Ovary (tissue), 9 donors: ENCODE results near the gene CALCA. TPM values are rescaled to one million over a fixed set of nuclear protein-coding genes. Genes with fewer than 3 reads are reported as not detected.

Source experiments
- DNase-seq, 5 donors: peaks; one replicate each; pipeline ENCODE4 v3.0.0-alpha.2; 2019 to 2020
- H3K27ac ChIP-seq, 2 donors: fragments of 200-600 bp; one replicate each; pipeline versions ENCODE4 v1.5.1 to v1.8.0; 2019 to 2022
- H3K27me3 ChIP-seq: fragments of 200-600 bp; one replicate; pipeline ENCODE4 v1.8.0; 2022
- H3K36me3 ChIP-seq: fragments of 200-600 bp; sonication (generic); one replicate; pipeline ENCODE4 v1.5.1; 2019
- H3K4me1 ChIP-seq: one replicate; pipeline ENCODE4 v1.8.1; 2013; ENCODE audit warnings: mild to moderate bottlenecking, moderate library complexity; ENCODE audit not compliant: insufficient read depth
- H3K4me3 ChIP-seq: fragments of 200-600 bp; sonication (generic); one replicate; pipeline ENCODE4 v1.5.1; 2017
- H3K9me3 ChIP-seq, 2 donors: fragments of 200-600 bp in 1 of 2; sonication (generic) in 1 of 2; one replicate each; pipeline versions ENCODE4 v1.5.1 to v1.8.1; 2013 to 2019; ENCODE audit warnings: mild to moderate bottlenecking in 1 of 2, moderate library complexity in 1 of 2
- EP300 ChIP-seq: sonication (generic); formaldehyde crosslinking; IDR thresholded peaks from one replicate; pipeline ENCODE4 v1.6.1; 2017; ENCODE audit warnings: antibody characterized with exemption
- POLR2A ChIP-seq: fragments of 450-650 bp; IDR thresholded peaks from one replicate; pipeline ENCODE4 v1.6.1; 2017; ENCODE audit warnings: antibody characterized with exemption, mild to moderate bottlenecking, moderate library complexity
- WGBS, 3 donors: extraction: QIAGEN DNeasy Blood & Tissue Kit in 1 of 3; methylation state at CpG; one replicate each; pipeline versions ENCODE4 v1.1.5 to v1.1.7; 2013 to 2017; 5-methylcytosine and 5-hydroxymethylcytosine counted together
- intact Hi-C, 4 donors: fragments of 100-400 bp; cut with DNase I; formaldehyde crosslinking; loops; one replicate each; pipeline versions ENCODE4 v1.11.0 to v1.15.1; 2022 to 2023
- polyA plus RNA-seq, 2 donors: library from polyadenylated mRNA; stranded (reverse); fragments of 200-250 nt in 1 of 2; fragments of 350-450 nt in 1 of 2; fragmentation: Illumina TruSeq in 1 of 2; extraction: RNeasy Lipid Tissue Mini Kit (QIAGEN cat#74804) in 1 of 2; gene quantifications; one replicate each; pipeline ENCODE4 v1.2.3, GENCODE V29; 2013 to 2014
- total RNA-seq, 7 donors: library from RNA; depleted of rRNA in 2 of 7; stranded (reverse); fragments of >200 nt in 2 of 7; fragmentation: NEBNext Ultra II Directional in 3 of 7; extraction: Animal tissue kit (Norgen Biotek cat#: 25700) in 3 of 7; gene quantifications; one replicate each; pipeline versions ENCODE4 v1.1.0 to v1.2.4, GENCODE V29; 2016 to 2023
- TF ChIP-seq, protein P1 (sequence below), 3 donors: fragments of 450-650 bp in 2 of 3; fragments of 200-600 bp in 1 of 3; IDR thresholded peaks; one replicate each; pipeline versions ENCODE4 v1.5.1 to v1.8.0; 2016 to 2022; ENCODE audit warnings: antibody characterized with exemption in 3 of 3, mild to moderate bottlenecking in 1 of 3
- donor health status: DM: no; HTN: no; CAD: no; lungs with moderate emphysema.
- donor health status: DM: no; HTN: no; CAD: no.
- donor health status: Bipolar disorder and iron deficiency.
- donor health status: DM: yes; HTN: yes; CAD: no.
- donor health status: DM: no; HTN: no; CAD: no.
- donor health status: DM: yes; HTN: yes; CAD: no.

CALCA gene
- total and polyA plus RNA-seq, 9 donors: not detected

DNA sequence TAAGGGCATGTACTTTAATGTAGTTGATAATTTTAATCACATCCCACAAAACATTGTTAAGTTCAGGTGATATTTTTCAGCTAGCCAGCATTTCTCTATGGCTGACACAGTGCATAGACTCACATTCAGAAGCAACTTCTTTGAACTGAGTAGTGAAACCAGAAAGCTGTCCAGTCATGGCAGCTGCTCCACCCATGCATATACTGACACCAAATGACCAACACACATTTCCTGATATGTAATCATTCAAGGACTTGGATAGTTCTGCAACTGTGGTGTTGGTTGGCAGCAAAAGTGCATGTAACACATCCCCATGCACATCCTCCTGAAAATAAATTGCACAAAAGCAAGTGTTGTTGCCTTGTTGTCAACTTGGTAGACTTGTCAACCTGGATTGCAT, 39.7 kb downstream of the CALCA start:
- H3K27me3 ChIP-seq: no peaks in the 10 kb centered on the region
- intact Hi-C loops: no loop called here
- H3K27ac ChIP-seq: no peak overlapping the region
- no peak for TF ChIP-seq POLR2A
- TF ChIP-seq, protein P1, sequence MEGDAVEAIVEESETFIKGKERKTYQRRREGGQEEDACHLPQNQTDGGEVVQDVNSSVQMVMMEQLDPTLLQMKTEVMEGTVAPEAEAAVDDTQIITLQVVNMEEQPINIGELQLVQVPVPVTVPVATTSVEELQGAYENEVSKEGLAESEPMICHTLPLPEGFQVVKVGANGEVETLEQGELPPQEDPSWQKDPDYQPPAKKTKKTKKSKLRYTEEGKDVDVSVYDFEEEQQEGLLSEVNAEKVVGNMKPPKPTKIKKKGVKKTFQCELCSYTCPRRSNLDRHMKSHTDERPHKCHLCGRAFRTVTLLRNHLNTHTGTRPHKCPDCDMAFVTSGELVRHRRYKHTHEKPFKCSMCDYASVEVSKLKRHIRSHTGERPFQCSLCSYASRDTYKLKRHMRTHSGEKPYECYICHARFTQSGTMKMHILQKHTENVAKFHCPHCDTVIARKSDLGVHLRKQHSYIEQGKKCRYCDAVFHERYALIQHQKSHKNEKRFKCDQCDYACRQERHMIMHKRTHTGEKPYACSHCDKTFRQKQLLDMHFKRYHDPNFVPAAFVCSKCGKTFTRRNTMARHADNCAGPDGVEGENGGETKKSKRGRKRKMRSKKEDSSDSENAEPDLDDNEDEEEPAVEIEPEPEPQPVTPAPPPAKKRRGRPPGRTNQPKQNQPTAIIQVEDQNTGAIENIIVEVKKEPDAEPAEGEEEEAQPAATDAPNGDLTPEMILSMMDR (IDR thresholded peaks at IDR 0.05): no peak
- no peak for TF ChIP-seq EP300
- H3K4me3 ChIP-seq: no peak overlapping the region
- no peak for DNase-seq
- no peaks in the 10 kb centered on the region for H3K9me3 ChIP-seq
- no peaks in the 10 kb centered on the region for H3K36me3 ChIP-seq
- no peaks in the 10 kb centered on the region for H3K4me1 ChIP-seq

GRCh38 chr11:14930369-14930768, 41.8 kb downstream of the CALCA start:
- no peaks in the 10 kb centered on the region for H3K36me3 ChIP-seq
- DNase-seq: no peak
- intact Hi-C loops: no loop called here
- no peaks in the 10 kb centered on the region for H3K27me3 ChIP-seq
- no peaks in the 10 kb centered on the region for H3K4me1 ChIP-seq
- H3K4me3 ChIP-seq: no peak overlapping the region
- WGBS, 3 donors: 47 to 51% (median 49%) methylated on average over 2 of the region's 2 CpGs
- TF ChIP-seq, protein P1 (IDR thresholded peaks at IDR 0.05): no peak
- TF ChIP-seq EP300: no peak
- TF ChIP-seq POLR2A: no peak
- H3K27ac ChIP-seq: no peak overlapping the region
- no peaks in the 10 kb centered on the region for H3K9me3 ChIP-seq

DNA sequence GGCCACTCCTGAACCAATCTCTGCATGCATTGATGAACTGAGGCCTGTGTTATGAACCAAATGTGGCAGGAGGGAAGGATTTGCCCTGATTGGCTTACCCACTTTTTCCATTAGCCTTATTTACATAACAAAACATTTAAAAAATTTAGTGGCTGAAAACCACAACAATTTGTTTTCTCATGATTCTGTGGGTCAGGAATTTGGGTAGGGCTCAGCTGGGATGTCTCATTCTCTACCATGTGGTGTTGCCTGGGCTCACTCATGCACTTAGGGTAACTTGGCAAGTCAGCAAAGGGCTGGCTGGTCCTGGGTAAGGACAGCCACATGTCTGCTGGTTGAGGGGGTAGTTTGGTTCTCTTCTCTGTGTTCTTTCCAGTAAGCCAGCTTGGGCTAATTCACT, 45.0 kb downstream of the CALCA start:
- H3K9me3 ChIP-seq: no peaks in the 10 kb centered on the region
- DNase-seq: no peak
- no peak overlapping the region for H3K27ac ChIP-seq
- H3K36me3 ChIP-seq: no peaks in the 10 kb centered on the region
- no peaks in the 10 kb centered on the region for H3K4me1 ChIP-seq
- intact Hi-C loops: no loop called here
- no peak overlapping the region for H3K4me3 ChIP-seq
- no peaks in the 10 kb centered on the region for H3K27me3 ChIP-seq
- TF ChIP-seq, protein P1 (IDR thresholded peaks at IDR 0.05): no peak
- no peak for TF ChIP-seq POLR2A
- TF ChIP-seq EP300: no peak

DNA sequence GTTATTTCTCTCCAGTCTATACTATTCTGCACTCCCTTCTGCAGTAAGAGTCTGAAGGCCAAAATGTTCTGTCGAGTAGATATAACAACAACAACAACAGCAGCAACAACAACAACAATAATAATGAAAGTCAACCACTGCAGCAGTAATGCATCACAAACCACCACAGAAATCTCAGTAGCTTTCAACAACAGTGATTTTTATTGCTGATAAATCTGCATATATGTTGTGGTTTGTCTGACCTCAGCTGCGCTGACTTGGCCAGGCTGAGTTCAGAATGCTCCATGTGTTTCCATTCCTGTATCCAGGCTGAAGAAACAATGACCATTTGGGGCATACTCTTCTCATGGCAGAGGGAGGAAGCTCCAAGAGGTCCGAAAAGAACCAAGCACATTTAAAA, 47.8 kb downstream of the CALCA start:
- no peak overlapping the region for H3K27ac ChIP-seq
- H3K4me1 ChIP-seq: no peaks in the 10 kb centered on the region
- WGBS, 3 donors: 64 to 84% (median 75%) methylated on average over 3 of the region's 3 CpGs
- intact Hi-C loops: no loop called here
- DNase-seq: no peak
- no peaks in the 10 kb centered on the region for H3K36me3 ChIP-seq
- TF ChIP-seq, protein P1 (IDR thresholded peaks at IDR 0.05): no peak
- TF ChIP-seq POLR2A (no peak), EP300 (no peak)
- no peaks in the 10 kb centered on the region for H3K27me3 ChIP-seq
- no peaks in the 10 kb centered on the region for H3K9me3 ChIP-seq
- no peak overlapping the region for H3K4me3 ChIP-seq

Other genes starting within 250 kb of the CALCA start
- 1 to 10 TPM; 6.0 to 8.5 (median 6.4) TPM for gene CYP2R1, start 80.1 kb downstream of the CALCA start, total RNA-seq
- gene CYP2R1, start 80.1 kb downstream of the CALCA start, polyA plus RNA-seq: 1 to 10 TPM; 8.1 to 8.9 TPM
- under 1 TPM in 2 of 7 donors, not detected in 5; 0.08 to 0.23 TPM for gene CALCB, start 101.2 kb upstream of the CALCA start, total RNA-seq
- under 1 TPM in 1 of 2 donors, not detected in 1; 0.02 TPM for gene CALCB, start 101.2 kb upstream of the CALCA start, polyA plus RNA-seq
- under 1 TPM in 4 of 7 donors, not detected in 3; 0.13 to 0.38 (median 0.21) TPM for gene INSC, start 142.6 kb upstream of the CALCA start, total RNA-seq
- under 1 TPM; 0.10 to 0.32 TPM for gene INSC, start 142.6 kb upstream of the CALCA start, polyA plus RNA-seq